ENCODE data around the gene MRTFA. TPM values are rescaled to one million over a fixed set of nuclear protein-coding genes. Genes with fewer than 3 reads are reported as not detected.
"Not testable (repeated sequence)": the region's sequence is repeated elsewhere in the genome, so short reads cannot be mapped to it uniquely, and the experiment has no call there.

Gene MRTFA
- total RNA-seq, 6 experiments from 2014 or later = 9.3 to 20.6 (median 16.3) TPM

- H3K27ac ChIP-seq = no peak overlapping the region
- ATAC-seq = no peak
- intact Hi-C loops (cut with DNase I) = no loop called here
- H3K4me3 ChIP-seq = no peak overlapping the region
- no peaks in the 10 kb centered on the region for H3K36me3 ChIP-seq
- TF ChIP-seq, protein P1, sequence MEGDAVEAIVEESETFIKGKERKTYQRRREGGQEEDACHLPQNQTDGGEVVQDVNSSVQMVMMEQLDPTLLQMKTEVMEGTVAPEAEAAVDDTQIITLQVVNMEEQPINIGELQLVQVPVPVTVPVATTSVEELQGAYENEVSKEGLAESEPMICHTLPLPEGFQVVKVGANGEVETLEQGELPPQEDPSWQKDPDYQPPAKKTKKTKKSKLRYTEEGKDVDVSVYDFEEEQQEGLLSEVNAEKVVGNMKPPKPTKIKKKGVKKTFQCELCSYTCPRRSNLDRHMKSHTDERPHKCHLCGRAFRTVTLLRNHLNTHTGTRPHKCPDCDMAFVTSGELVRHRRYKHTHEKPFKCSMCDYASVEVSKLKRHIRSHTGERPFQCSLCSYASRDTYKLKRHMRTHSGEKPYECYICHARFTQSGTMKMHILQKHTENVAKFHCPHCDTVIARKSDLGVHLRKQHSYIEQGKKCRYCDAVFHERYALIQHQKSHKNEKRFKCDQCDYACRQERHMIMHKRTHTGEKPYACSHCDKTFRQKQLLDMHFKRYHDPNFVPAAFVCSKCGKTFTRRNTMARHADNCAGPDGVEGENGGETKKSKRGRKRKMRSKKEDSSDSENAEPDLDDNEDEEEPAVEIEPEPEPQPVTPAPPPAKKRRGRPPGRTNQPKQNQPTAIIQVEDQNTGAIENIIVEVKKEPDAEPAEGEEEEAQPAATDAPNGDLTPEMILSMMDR (IDR thresholded peaks at IDR 0.05) = no peak
- TF ChIP-seq POLR2A (IDR thresholded peaks at IDR 0.05) = no peak
- H3K4me1 ChIP-seq = peaks cover 0 to 3% (median 0%) of the 10 kb centered on the region in 4 donors
- no peak for DNase-seq
- no peaks in the 10 kb centered on the region for H3K27me3 ChIP-seq
- H3K9me3 ChIP-seq = no peaks in the 10 kb centered on the region
- 85% methylated on average over 2 of the region's 2 CpGs for WGBS (ENCODE audit: insufficient coverage, low coverage, low lambda C conversion rate, missing lambda C conversion rate)
Observed at GRCh38 chr22:40626851-40627250, 9.7 kb downstream of the MRTFA start.

DNA sequence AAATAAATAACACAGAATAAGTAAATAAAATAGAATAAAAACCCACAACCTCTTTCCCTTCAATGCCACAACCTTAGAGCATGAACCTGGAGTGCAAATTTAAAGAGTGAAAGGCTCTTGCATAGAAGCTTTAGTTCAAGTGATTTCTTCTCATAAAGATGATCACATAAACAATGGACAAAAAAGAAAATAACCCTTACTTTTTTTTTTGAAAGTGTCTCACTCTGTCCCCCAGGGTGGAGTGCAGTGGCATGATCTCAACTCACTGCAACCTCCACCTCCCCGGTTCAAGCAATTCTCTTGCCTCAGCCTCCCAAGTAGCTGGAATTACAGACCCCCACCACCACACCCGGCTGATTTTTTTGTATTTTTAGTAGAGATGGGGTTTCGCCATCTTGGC lies 10.7 kb downstream of the MRTFA start:
- H3K27ac ChIP-seq; intact Hi-C loops (cut with DNase I); DNase-seq; H3K4me3 ChIP-seq; H3K27me3 ChIP-seq; H3K4me1 ChIP-seq; H3K9me3 ChIP-seq; ATAC-seq; H3K36me3 ChIP-seq: not testable (repeated sequence)
- 95% methylated on average over 2 of the region's 3 CpGs for WGBS (ENCODE audit: insufficient coverage, low coverage, low lambda C conversion rate, missing lambda C conversion rate)

- H3K4me1 ChIP-seq; DNase-seq; H3K36me3 ChIP-seq; H3K27me3 ChIP-seq; intact Hi-C loops (cut with DNase I); H3K4me3 ChIP-seq; ATAC-seq; H3K27ac ChIP-seq; H3K9me3 ChIP-seq: not testable (repeated sequence)
- whole genome bisulfite sequencing (ENCODE audit: insufficient coverage, low coverage, low lambda C conversion rate, missing lambda C conversion rate) = 100% methylated on average over 3 of the region's 3 CpGs
Observed at GRCh38 chr22:40625281-40625680, 11.2 kb downstream of the MRTFA start.

GRCh38 chr22:40624770-40625169 lies 11.7 kb downstream of the MRTFA start:
- Histone ChIP-seq H3K4me3 (no peak overlapping the region), H3K27ac (no peak overlapping the region), H3K36me3 (no peaks in the 10 kb centered on the region), H3K4me1 (peaks cover 0 to 3% (median 0%) of the 10 kb centered on the region in 4 donors), H3K27me3 (no peaks in the 10 kb centered on the region), H3K9me3 (no peaks in the 10 kb centered on the region)
- WGBS (ENCODE audit: insufficient coverage, low coverage, low lambda C conversion rate, missing lambda C conversion rate) = 90% methylated on average over 1 of the region's 1 CpG
- DNase-seq = no peak
- peak in 1 of 4 donors; percentile 31 for ATAC-seq
- intact Hi-C loops (cut with DNase I) = no loop called here
- TF ChIP-seq, protein P1 (IDR thresholded peaks at IDR 0.05) = no peak
- no peak for TF ChIP-seq POLR2A (IDR thresholded peaks at IDR 0.05)

GRCh38 chr22:40621309-40622151 lies 15.0 kb downstream of the MRTFA start:
- ATAC-seq = peak in 1 of 4 donors; percentile 38
- 79% methylated on average over 9 of the region's 9 CpGs for WGBS (ENCODE audit: insufficient coverage, low coverage, low lambda C conversion rate, missing lambda C conversion rate)

More at GRCh38 chr22:40621309-40622151, 15.0 kb downstream of the MRTFA start:
- H3K36me3 ChIP-seq = no peaks in the 10 kb centered on the region
- intact Hi-C loops (cut with DNase I) = no loop called here
- no peaks in the 10 kb centered on the region for H3K27me3 ChIP-seq
- DNase-seq = no peak
- no peak overlapping the region for H3K27ac ChIP-seq
- no peak for TF ChIP-seq POLR2A (IDR thresholded peaks at IDR 0.05)
- TF ChIP-seq, protein P1 (IDR thresholded peaks at IDR 0.05) = no peak
- H3K4me1 ChIP-seq = no peaks in the 10 kb centered on the region
- H3K9me3 ChIP-seq = no peaks in the 10 kb centered on the region
- no peak overlapping the region for H3K4me3 ChIP-seq

Data from right lobe of liver (tissue), 6 donors.